Aortic smooth muscle cell (primary cell): ENCODE measurements around the gene GCNT2. TPM values are rescaled to one million over a fixed set of nuclear protein-coding genes. Genes with fewer than 3 reads are reported as not detected.

Experiments used
- total RNA-seq: library from RNA; depleted of rRNA; stranded (reverse); fragments of >200 nt; gene quantifications from 2 replicates; pipeline ENCODE4 v1.2.3, GENCODE V29; 2014

Gene GCNT2
- total RNA-seq, result 4.0 and 12.3 TPM in 2 replicates

DNA sequence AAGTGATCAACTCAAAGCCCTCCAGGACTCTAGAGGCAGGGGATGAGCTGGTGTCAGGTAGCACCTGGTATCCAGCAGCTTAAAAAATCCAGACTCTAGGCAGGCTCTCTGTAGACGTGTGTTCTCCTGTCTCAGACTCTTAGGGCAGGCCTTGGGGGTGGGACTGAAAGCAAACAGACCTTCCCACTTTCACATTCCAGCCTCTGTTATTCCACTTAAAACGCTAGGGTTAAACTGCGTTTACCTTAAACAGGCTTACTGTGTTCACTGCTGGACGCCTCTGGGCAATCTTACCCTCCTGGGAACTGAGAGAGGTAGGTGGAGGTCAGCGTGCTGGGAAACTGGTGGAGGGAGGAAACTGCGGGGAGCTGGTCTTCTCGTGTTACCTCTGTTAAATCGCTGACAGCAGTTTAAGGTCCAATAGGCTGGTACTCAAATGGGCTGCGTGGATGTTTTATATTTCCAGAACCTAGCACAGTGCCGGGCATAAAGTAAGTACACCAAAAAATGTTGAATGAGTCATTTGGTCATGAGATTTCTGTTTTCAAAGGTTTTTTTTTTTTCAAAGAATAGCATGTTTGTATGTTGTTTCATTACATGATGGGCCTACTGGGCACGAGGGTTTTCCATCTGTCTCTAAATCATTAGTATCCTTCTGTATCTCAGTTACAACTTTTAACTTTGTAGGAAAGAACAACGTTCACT lies at the start of gene GCNT2:
GCNT2 (plus strand) TSS at position 248 of the 705 bp plus-strand sequence. CDS start 7,561 bp downstream, outside the sequence.

Other genes with a start within 250 kb of the GCNT2 start
- 0.40 and 0.44 TPM in 2 replicates for gene TFAP2A, start 106.3 kb upstream of the GCNT2 start, total RNA-seq
- 0.31 and 0.66 TPM in 2 replicates for gene C6orf52, start 173.3 kb downstream of the GCNT2 start, total RNA-seq
- gene PAK1IP1, start 173.6 kb downstream of the GCNT2 start, total RNA-seq, result 17.0 and 18.6 TPM in 2 replicates
- gene TMEM14C, start 201.7 kb downstream of the GCNT2 start, total RNA-seq, result 91.6 and 99.3 TPM in 2 replicates
- 75.6 and 77.7 TPM in 2 replicates for gene TMEM14B, start 226.5 kb downstream of the GCNT2 start, total RNA-seq